Heart left ventricle (tissue), 11 donors: ENCODE results near the gene ZNF557. TPM values are rescaled to one million over a fixed set of nuclear protein-coding genes. Genes with fewer than 3 reads are reported as not detected.

Experiments
- polyA plus RNA-seq, 2 donors: library from polyadenylated mRNA; stranded (reverse); fragments of 200-250 nt; gene quantifications; one replicate each; pipeline ENCODE4 v1.2.3, GENCODE V29; 2013
- total RNA-seq, 9 donors: library from RNA; depleted of rRNA in 2 of 9; stranded (reverse); fragments of >200 nt in 2 of 9; fragmentation: NEBNext Ultra II Directional in 3 of 9; extraction: Animal tissue kit (Norgen Biotek cat#: 25700) in 3 of 9; gene quantifications; one replicate each; pipeline versions ENCODE4 v1.1.0 to v1.2.4, GENCODE V29; 2016 to 2023
- donor health status: ischemic (EF 13 %, LVEDD 7.1; RV severe dilation, severe dysfunction).
- donor health status: healthy with polysubstance abuse.
- donor health status: DM: no; HTN: yes; CAD: no.
- donor health status: DM: no; HTN: no; CAD: no.
- donor health status: ischemic (EF 25% LVEDD 5.7; RV mildly dilated, moderate dysfunction).
- donor health status: healthy.
- donor health status: DM: yes; HTN: yes; CAD: no.
- donor health status: PGD.
- donor health status: nonischemic (EF 23%, LVEDD 6.1; RV moderate dilation, normal function).

Gene ZNF557
- total and polyA plus RNA-seq, 11 donors = 1.9 to 7.1 (median 3.7) TPM

Other genes starting within 250 kb of the ZNF557 start
- gene ADGRE1, start 182.1 kb upstream of the ZNF557 start, total RNA-seq = 1 to 10 TPM in 2 of 9 donors, under 1 TPM in 2, not detected in 5; 0.18 to 6.4 (median 0.97) TPM
- gene ADGRE1, start 182.1 kb upstream of the ZNF557 start, polyA plus RNA-seq = under 1 TPM in 1 of 2 donors, not detected in 1; 0.12 TPM
- not detected for gene MBD3L2B, start 48.3 kb upstream of the ZNF557 start, total RNA-seq
- not detected for gene MBD3L2B, start 48.3 kb upstream of the ZNF557 start, polyA plus RNA-seq
- gene MBD3L5, start 39.1 kb upstream of the ZNF557 start, total RNA-seq = not detected
- not detected for gene MBD3L5, start 39.1 kb upstream of the ZNF557 start, polyA plus RNA-seq
- gene MBD3L4, start 29.5 kb upstream of the ZNF557 start, total RNA-seq = not detected
- not detected for gene MBD3L4, start 29.5 kb upstream of the ZNF557 start, polyA plus RNA-seq
- gene MBD3L2, start 20.4 kb upstream of the ZNF557 start, total RNA-seq = not detected
- not detected for gene MBD3L2, start 20.4 kb upstream of the ZNF557 start, polyA plus RNA-seq
- not detected for gene MBD3L3, start 11.0 kb upstream of the ZNF557 start, total RNA-seq
- gene MBD3L3, start 11.0 kb upstream of the ZNF557 start, polyA plus RNA-seq = not detected
- 100 to 1,000 TPM in 5 of 9 donors, 10 to 100 TPM in 4; 73.7 to 221 (median 103) TPM for gene INSR, start 224.7 kb downstream of the ZNF557 start, total RNA-seq
- gene INSR, start 224.7 kb downstream of the ZNF557 start, polyA plus RNA-seq = 10 to 100 TPM; 28.7 to 40.5 TPM